GM19324 (cell line): Measurements from ENCODE around the gene NAMPT.

Experiments
- ATAC-seq: cut with Tn5 transposase; IDR thresholded peaks from one replicate; pipeline ENCODE4 v1.9.1; 2021; ENCODE audit warnings: mild to moderate bottlenecking, moderate library complexity; ENCODE audit not compliant: unreplicated experiment, low FRiP score

NAMPT gene

DNA sequence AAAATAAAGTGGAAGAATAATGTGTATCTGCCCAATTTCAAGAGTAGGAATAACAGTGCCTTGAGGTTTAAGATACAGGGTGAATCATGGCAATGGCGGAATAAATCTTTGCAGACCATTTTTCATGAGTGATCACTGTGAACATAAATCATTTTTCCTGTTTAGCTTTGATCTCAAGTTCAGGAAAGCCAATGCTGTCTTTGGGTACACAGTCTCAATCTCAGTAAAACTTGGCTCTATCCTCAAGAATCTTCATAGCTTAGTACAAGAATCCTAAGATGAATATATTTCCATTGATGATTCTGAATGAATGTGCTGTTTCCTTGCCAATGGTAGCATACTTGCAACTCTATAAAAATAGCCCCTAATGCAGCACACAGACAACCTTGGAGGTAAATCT lies 6.8 kb downstream of the NAMPT start:
- ATAC-seq, result no peak

DNA sequence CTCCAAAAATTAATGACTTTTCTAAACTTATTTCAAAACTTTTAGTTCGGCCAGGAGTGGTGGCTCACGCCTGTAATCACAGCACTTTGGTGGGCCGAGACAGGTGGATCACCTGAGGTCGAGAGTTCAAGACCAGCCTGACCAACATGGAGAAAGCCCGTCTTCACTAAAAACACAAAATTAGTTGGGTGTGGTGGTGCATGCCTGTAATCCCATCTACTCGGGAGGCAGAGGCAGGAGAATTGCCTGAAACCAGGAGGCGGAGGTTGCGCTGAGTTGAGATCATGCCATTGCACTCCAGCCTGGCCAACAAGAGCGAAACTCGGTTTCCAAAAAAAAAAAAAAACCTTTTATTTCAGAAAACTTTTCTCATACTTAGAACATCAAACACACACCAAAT lies 8.3 kb downstream of the NAMPT start:
- no peak for ATAC-seq

DNA sequence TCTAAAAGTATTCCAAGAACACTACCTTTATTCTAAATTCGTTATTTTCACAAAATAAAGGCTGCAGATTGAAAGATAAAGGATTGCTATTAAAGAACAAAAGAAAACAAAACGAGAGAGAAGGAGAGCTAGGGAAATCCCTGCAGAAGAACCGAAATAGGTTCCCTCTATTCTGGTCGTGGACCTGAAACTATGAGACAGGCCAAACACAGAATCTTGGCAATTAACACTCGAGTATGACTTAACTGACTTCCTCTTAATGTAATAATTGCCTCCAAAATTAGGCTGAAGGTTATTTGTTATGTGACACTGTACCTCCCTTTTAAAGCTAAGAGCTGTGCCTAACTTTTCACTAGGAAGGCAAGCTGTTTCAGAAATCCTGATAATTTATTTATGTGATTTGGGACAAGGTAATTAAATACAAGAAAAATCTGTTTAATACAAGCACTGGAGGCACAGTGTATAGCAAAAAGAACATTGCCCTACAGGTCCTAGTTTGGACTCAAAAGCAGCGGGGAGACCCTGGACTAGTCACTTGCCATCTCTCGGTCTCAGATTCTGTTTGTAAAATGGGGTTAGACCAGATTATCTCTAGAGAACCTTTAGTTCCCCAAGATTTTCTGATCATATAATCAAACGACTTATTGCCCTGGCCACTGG lies 11.6 kb downstream of the NAMPT start:
- ATAC-seq, result no peak

DNA sequence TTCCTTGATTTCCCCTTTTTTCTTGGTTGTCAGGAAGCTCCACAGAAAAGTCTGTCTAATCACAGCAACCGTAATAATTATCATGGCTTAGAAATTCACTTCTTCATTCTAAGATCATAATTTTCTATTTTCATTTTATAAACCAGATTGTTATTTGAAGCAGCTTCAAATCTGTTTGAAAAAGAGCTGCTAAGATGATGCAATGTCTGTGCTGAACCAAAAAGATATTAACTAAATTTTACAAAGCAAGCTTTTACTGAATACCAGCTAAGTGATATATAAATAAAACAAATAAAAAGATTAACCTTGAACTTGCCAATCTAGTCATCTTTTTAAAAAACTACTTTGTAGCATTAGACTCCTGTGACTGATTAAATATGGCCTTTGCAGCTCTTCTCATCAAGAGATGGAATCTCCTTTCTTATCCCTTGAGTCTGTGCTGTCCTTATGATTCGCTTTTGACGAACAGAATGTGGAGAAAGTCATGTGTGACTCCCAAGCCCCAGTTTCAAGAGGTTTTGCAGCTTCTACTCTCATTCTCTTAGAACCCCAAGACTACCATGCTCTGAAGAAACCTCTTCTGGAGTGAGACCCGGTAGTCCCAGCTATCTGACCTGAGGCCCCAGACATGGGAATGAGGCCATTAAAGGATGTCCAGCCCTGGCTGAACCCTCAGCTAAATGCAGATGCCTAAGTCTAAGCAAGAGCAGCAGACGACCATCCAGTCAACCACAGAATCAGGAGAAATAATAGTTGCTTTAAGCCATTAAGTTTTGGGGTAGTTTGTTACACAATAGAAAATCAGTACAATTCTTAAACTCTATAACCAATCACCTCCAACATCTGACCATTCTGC lies 14.4 kb downstream of the NAMPT start:
- ATAC-seq, result no peak

DNA sequence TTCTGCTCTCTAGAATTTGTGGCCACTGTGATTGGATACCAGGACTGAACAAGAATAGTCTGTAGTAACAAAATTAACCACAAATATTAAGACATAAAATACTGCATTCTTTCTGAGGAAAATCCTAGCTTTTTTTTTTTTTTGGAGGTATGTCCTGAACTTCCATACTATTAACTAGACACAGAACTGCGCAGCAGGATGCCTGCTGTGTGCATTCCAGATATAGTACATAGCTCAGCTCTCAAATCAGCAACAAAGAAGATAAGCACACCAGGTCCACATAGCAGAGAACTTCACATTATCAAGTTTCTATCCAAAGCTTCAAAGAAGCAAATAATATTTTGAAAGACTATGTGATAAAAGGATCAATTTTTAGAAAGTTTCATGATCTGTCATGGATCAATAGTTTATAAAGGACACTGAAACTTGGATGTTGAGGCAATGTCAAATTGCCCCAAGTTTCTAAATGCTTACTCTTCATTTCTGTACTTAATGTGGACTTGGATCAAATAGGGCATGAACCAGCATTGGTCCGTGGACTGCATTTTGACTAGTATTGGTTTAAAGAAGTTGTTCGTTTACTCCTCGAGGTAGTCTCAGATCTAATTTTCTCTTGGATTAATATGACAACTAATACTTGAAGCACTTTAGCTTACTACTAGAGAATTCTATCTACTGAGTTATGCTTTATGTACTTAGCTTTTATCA lies 15.4 kb downstream of the NAMPT start:
- no peak for ATAC-seq

DNA sequence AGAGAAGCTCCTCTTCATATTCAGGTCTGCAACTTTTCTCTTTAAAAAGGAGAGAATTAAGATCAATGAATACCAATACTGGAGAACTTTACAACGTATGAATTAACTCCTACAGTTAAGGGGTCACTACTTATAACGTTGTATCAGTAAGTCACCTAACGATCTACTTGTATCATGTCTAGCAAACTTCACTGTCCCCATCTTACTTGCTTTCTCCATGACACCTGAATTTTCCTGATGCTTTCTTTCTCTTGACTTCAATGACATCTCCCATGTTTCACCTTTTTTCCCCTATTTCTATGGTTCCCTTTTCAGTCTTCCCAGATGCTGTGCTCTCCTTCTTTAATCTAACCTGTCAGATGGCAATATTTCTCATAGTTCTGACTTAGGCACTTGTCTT lies 19.6 kb downstream of the NAMPT start:
- ATAC-seq, result no peak

DNA sequence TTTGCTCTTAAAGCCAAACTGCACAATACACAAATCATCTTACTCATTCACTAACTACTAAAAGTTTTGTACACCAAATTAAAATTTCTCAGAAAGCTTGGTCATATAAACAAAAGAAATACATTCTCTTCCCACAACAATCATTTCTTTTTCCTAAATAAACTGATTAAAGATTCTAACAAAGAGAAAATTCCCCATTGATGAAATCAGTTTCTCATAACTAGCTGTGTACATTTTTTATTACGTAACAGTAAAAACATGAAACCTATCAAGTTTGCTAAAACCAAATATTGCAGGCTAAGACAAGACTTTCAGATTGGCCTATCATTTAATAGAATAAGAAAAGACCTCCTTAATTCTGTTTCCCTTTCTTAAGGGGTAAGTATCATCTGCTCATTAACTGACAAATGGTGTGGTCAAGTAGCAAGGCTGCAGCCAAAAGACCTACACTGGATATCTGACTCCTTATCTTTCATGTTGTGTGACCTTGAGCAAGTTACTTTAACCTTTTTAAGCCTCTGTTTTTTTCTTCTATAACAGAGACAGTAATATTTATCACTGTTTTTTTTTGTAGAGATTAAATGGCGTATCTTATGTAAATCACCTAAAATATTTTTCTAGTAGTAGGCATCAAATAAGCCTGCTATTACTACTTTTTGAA lies 22.4 kb downstream of the NAMPT start:
- ATAC-seq, result no peak

DNA sequence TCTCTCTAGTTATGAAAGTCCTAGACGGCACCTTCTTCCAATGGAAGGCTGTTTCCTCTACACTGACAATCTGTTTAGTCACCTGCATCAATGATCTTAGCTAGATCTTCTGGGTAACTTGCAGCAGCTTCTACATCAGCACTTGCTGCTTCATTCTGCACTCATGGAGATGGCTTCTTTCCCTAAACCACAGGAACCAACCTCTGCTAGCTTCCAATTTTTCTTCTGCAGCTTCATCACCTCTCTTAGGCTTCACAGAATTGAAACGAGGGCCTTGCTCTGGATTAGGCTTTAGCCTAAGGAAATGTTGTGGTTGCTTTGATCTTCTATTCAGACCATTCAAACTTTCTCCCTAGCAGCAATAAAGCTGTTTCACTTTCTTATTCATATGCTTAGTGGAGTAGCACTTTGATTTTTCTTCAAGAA lies 24.6 kb downstream of the NAMPT start:
- ATAC-seq, result peak; percentile 39

DNA sequence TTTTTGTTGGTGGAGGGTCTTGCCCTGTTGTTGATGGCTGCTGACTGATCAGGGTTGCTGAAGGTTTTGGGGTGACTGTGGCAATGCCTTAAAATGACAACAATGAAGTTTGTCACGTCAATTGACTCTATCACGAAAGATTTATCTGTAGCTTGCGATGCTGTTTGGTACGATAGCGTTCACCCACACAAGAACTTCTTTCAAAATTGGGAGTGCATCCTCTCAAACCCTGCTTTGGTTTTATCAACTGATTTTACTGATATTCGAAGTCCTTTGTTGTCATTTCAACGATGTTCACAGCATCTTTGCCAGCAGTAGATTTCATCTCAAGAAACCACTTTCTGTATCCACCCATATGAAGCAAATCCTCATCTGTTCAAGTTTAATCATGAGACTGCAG lies 26.0 kb downstream of the NAMPT start:
- ATAC-seq, result no peak

DNA sequence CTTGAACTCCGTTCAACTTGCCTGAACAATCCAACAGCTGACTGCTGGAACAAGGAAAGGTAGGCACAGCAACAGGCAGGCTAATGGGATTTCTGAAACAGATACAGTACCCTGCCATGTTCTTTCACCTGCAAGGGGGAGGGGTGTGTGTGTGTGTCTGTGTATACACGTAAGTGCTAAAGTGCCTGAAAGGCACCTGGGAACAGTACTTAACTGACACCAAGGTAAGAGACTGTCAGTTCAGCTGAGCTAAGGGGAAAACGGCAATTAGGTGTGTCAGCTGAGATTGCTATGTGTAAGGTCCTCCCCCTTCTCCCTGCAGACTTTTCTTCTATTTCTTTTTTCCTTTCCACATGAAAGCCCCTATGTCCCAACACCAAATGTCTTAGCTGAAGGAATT lies 27.0 kb downstream of the NAMPT start:
- ATAC-seq, result no peak

DNA sequence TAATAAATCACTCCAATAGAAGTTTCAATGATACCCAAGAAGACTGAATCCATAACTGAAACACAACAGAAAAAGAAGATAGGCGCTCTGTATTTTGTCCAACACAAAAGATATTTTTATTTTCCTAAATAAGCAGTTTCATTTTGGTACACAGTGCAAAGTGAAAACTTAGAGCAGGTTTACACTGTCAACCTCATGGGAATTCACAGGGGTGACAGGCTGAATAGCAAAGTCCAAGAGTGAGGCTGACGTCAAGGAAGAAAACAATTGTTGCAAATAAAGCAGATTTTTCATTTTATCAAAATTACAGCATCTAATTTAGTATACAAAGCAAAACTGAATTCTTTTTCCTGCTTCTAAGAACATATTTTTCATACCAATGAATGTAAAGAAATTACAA lies 28.6 kb downstream of the NAMPT start:
- no peak for ATAC-seq

DNA sequence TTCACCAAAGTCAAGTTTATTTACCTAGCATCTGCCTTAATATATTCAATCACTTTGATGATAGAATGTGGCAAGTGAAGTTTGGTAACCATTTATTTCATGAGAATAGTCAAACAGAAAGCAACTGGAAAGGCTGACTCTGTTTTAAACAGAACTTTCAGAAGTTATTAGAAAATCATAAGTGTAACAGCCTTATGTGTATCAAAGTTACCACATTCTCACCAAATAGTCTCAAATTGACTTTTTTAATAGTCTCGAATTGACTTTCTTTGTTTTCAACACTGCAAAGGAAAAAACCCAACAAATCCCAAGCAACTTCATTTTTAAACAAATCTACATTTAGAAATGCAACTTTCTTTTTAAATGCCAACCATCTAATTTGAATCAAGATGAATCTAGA lies 29.5 kb downstream of the NAMPT start:
- ATAC-seq, result no peak

DNA sequence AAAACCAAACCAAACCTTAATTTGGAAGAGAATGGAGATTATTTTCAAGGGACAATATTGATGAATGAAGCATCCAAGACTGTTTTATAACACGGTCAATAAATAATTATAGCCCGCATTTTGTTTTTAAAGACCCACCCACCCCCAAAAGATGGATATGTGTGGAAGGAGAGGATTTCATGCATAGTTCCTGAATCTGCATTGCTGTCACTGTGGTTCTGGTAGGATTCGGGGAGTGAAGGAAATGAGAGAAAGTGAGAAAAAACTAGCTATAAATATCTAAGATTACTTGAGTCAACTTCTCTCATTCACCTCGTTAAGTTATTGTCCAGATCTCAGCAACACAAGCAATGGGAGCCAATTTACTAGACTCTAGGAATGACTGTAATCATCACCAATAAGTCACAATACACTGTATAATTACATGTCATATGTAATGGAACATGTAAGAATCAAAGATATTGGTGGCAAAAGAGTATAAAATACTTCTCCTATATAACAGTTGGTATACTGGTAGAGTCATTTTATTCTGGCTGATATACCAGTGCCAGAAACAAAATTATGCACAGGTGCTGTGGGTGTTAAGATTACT lies 30.2 kb downstream of the NAMPT start:
- ATAC-seq, result no peak

DNA sequence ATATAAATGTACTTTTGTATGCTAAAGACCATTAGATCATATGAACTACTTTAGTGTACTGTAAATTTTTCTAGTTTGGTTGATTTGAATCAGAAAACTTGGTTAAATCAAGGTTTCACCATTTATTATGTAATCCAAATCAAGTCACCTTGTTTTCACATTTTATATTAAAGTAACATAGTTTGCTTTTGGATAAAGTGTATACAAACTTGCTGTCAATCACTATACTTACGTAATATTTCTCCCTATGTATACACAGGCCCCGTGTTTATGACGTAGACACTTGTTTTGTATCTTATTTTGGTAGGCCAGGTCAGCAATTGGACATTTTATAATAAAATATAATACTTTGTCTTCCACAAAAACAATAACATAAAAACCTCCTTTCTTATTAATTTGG lies 32.2 kb downstream of the NAMPT start:
- no peak for ATAC-seq

DNA sequence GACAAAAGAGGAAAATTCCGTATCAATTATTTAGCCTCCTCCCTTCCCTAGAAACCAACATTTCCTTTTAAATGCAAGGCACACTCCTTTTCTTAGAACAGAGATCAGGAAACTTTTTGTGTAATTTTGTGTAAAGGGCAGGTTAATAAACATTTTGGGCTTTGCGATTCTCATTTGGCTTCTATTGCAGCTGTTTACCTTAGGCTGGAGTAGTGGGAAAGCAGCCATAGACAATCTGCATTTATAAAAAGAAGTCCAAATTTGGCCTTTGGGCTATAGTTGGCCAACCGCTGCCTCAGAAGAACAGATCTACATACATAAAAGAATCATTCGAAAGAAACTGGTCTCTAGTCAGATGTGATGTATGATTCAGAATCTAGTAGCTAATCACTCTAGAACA lies 35.3 kb downstream of the NAMPT start:
- no peak for ATAC-seq

DNA sequence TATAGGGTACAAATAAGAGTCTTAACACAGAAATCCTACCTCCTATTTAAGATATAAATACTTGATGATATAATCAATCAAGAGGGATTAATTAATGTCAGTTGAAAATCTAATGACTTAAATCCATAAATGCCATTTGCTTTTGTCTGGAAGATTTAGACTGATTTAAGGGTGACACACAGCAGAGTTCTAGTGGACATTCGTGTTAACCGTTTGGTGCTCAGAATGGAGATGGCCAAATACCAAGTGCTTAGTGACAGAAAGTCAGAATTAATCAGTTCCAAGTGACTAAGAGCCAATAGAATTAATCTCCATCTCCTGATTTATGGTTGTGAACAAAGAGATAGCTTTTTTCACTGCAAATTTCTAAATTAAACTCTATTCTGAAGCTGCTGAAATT lies 36.2 kb downstream of the NAMPT start:
- no peak for ATAC-seq

DNA sequence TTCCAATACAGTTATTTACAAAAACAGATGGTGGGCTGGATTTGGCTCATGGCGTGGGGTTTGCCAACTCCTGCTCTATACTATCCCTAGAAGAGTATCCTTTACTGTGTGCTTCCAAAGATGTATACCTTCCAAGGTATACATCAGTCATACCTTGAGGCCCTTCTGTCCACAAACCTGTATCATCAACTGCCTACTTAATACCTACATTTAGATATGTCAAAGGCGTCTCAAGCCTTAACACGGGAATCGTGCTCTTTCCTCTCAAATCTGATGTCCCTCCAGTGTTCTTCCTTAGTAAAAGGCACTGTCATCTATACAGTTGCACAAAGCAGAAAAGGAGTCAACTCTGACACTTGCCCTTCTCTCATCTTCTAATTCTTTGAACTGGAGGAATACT lies 36.9 kb downstream of the NAMPT start:
- no peak for ATAC-seq

DNA sequence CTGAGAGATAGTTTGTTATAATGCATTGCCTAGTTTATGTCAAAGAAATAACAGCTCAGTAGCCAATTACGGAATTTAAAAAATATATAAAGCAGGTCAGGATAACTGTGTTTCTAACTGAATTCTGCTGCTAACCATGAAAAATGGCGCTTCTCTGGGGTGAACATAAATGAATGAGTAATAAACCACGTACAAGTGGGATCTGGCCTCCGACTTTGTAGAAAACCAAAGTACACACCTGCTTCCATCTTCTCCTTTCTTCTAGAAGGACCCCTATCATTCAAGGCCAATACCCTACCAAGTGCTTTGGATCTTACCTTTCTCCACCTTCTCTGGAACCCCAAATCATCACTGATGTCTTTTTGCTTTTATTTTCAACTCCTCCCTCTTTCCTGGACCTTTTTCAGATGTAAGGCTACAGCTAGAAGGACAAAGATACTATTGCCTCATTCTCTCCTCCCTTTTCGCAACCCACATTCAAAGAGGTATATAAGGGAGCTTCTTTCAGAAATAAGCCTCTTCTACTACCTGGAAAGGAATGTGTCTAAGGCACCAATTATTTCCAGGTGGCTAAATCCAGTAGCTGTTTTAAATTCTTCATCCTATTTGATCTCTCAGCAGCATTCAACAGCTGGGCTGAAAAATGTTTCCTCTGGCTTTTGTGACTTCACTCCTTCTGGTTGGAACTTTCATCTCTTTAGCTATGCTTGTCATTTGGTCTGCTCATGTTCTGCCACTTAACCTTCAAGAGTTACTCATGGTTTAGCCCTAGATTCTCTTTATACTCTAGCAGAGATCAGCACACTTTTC lies 37.7 kb downstream of the NAMPT start:
- ATAC-seq, result no peak

DNA sequence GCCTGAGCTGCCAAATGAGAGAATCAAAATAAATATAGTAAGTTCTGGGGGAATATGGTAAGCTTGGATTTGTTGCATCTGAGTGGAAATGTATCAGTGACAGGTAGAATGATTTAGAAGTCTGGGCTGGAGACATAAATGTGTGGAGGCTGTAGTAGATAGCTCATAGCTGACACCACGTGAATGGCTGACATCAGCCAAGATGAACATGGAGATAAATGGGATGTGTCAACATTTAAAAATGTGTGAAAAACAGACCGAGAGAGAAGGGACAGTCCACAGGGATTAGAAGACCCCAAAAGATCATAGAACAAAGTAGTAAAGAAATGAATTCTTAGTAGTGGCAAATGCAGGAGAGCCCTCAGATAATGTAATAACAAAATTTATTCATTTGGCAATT lies 40.9 kb downstream of the NAMPT start:
- ATAC-seq, result no peak

DNA sequence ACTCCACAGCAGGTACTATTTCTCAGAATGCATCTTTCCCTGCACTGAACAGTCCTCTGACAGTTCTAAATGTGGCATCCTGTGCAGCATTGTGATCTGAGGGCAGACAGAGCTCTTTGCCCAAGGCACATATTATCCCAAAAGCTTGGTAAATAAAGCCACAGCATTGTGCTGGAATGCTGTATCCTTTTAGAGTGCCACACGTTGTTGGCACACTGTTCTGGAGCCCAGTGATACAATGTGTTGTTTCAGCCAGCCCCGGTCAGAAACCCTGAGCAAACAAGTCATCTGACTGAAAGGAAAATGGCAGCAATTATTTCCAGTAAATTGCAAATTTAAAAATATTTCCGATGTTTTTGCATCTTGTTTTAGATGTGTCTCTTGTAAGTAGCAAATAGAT lies 45.4 kb downstream of the NAMPT start:
- ATAC-seq, result no peak
